Activated CD8-positive, alpha-beta T cell treated with anti-CD3 and anti-CD28 coated beads for 36 hours (primary cell): ENCODE measurements around the gene PTMS. TPM values are rescaled to one million over a fixed set of nuclear protein-coding genes. Genes with fewer than 3 reads are reported as not detected.

Source experiments
- ATAC-seq: fragments of 200-7000 bp; cut with Tn5 transposase; one replicate; pipeline ENCODE4 v1.10.0; 2021; ENCODE audit warnings: mild to moderate bottlenecking, moderate library complexity
- CTCF ChIA-PET: fragments of 350-600 bp; sonication (Branson Sonifier 250); formaldehyde crosslinking; loops from one replicate; lab custom pipeline; 2021; ENCODE audit warnings: antibody characterized with exemption; lab: Charles Lee
- POLR2A ChIA-PET: fragments of 350-600 bp; sonication (Branson Sonifier 250); formaldehyde crosslinking; loops from one replicate; lab custom pipeline; 2021; ENCODE audit warnings: antibody characterized with exemption; lab: Charles Lee
- DNase-seq: peaks from one replicate; pipeline ENCODE4 v3.0.0-alpha.2; 2020
- H3K27ac Mint-ChIP-seq: one replicate; pipeline ENCODE4 v1.8.0; 2021; ENCODE audit warnings: mild to moderate bottlenecking, mixed read lengths
- H3K27me3 Mint-ChIP-seq: one replicate; pipeline ENCODE4 v1.8.0; 2021; ENCODE audit warnings: mixed read lengths
- H3K36me3 Mint-ChIP-seq: one replicate; pipeline ENCODE4 v1.8.0; 2021; ENCODE audit warnings: low read depth, mixed read lengths
- H3K4me1 Mint-ChIP-seq: one replicate; pipeline ENCODE4 v1.8.0; 2021; ENCODE audit warnings: low read depth, mixed read lengths
- H3K4me3 Mint-ChIP-seq: one replicate; pipeline ENCODE4 v1.8.0; 2021; ENCODE audit warnings: mild to moderate bottlenecking, moderate library complexity, mixed read lengths
- H3K9me3 Mint-ChIP-seq: one replicate; pipeline ENCODE4 v1.8.0; 2021; ENCODE audit warnings: mixed read lengths
- CTCF ChIP-seq: fragments of 200-600 bp; IDR thresholded peaks from one replicate; pipeline ENCODE4 v1.8.0; 2022; ENCODE audit warnings: antibody characterized with exemption, mild to moderate bottlenecking
- intact Hi-C: fragments of 100-400 bp; cut with micrococcal nuclease; formaldehyde crosslinking; loops from one replicate; pipeline ENCODE4 v1.10.0; 2022
- total RNA-seq, 2 experiments: library from RNA; stranded (reverse); gene quantifications; one replicate each; pipeline ENCODE4 v1.2.3, GENCODE V29; 2021

PTMS gene
- total RNA-seq, 2 experiments from 2014 or later, result 78.6 TPM

GRCh38 chr12:6792522-6793201, 26.5 kb downstream of the PTMS start:
- H3K4me1 Mint-ChIP-seq, result peaks cover 49% of the 10 kb centered on the region
- ATAC-seq (peak; percentile 81), DNase-seq (peak; percentile 62)
- no peaks in the 10 kb centered on the region for H3K9me3 Mint-ChIP-seq
- TF ChIP-seq CTCF, result no peak
- peaks cover 3% of the 10 kb centered on the region for H3K36me3 Mint-ChIP-seq
- H3K4me3 Mint-ChIP-seq, result peak overlapping the region; percentile 33
- ChIA-PET CTCF (interaction anchor here (0.6 to 3.2 kb wide), 17 partner anchors 11 to 69 kb away, joined by 3 to 17 read pairs (median 4); partner anchors contain the start of genes COPS7A, GPR162, LAG3 and MLF2), POLR2A (interaction anchor here (0.6 to 1.8 kb wide), 5 partner anchors 12 to 42 kb away, joined by 3 to 7 read pairs (median 4); partner anchors contain the start of gene MLF2)
- H3K27ac Mint-ChIP-seq, result peak overlapping the region; percentile 14
- intact Hi-C loops, result no loop called here
- peaks cover 14% of the 10 kb centered on the region for H3K27me3 Mint-ChIP-seq

- Mint-ChIP-seq H3K36me3 (peaks cover 1% of the 10 kb centered on the region), H3K4me1 (peaks cover 29% of the 10 kb centered on the region), H3K27me3 (peaks cover 12% of the 10 kb centered on the region), H3K27ac (no peak overlapping the region), H3K4me3 (no peak overlapping the region), H3K9me3 (no peaks in the 10 kb centered on the region)
- POLR2A ChIA-PET, result interaction anchor here (1.0 to 1.6 kb wide), 3 partner anchors 10 to 149 kb away, joined by 3 read pairs; partner anchors contain the start of genes C12orf57 and RNU7-1
- no peak for ATAC-seq
- no peak for TF ChIP-seq CTCF
- no peak for DNase-seq
- intact Hi-C loops, result no loop called here
- CTCF ChIA-PET, result interaction anchor here (0.7 to 1.4 kb wide), 4 partner anchors 12 to 41 kb away, joined by 3 to 5 read pairs (median 3); no protein-coding TSS in a partner anchor
Measured at GRCh38 chr12:6795088-6795487, 28.9 kb downstream of the PTMS start.

GRCh38 chr12:6796576-6796975, 30.4 kb downstream of the PTMS start:
- Mint-ChIP-seq H3K36me3 (peaks cover 1% of the 10 kb centered on the region), H3K9me3 (no peaks in the 10 kb centered on the region), H3K4me1 (peaks cover 20% of the 10 kb centered on the region), H3K27ac (no peak overlapping the region), H3K27me3 (peaks cover 12% of the 10 kb centered on the region), H3K4me3 (no peak overlapping the region)
- no peak for ATAC-seq
- POLR2A ChIA-PET, result interaction anchor here (1.2 kb wide), 1 partner anchor 23 kb away, joined by 3 read pairs; no protein-coding TSS in a partner anchor
- DNase-seq, result no peak
- intact Hi-C loops, result no loop called here
- TF ChIP-seq CTCF, result no peak
- CTCF ChIA-PET, result interaction anchor here (0.7 to 1.4 kb wide), 5 partner anchors 10 to 115 kb away, joined by 3 to 5 read pairs (median 3); no protein-coding TSS in a partner anchor

- H3K4me3 Mint-ChIP-seq, result no peak overlapping the region
- no peak overlapping the region for H3K27ac Mint-ChIP-seq
- POLR2A ChIA-PET, result interaction anchor here (0.5 kb wide), 1 partner anchor 31 kb away, joined by 3 read pairs; no protein-coding TSS in a partner anchor
- H3K9me3 Mint-ChIP-seq, result peaks cover under 1% of the 10 kb centered on the region
- ATAC-seq (no peak), DNase-seq (no peak)
- CTCF ChIA-PET, result no interaction called here
- H3K36me3 Mint-ChIP-seq, result peaks cover 1% of the 10 kb centered on the region
- no peak for TF ChIP-seq CTCF
- intact Hi-C loops, result no loop called here
- H3K4me1 Mint-ChIP-seq, result no peaks in the 10 kb centered on the region
- peaks cover 13% of the 10 kb centered on the region for H3K27me3 Mint-ChIP-seq
Measured at GRCh38 chr12:6799147-6799546, 33.0 kb downstream of the PTMS start.

- Mint-ChIP-seq H3K4me3 (no peak overlapping the region), H3K27me3 (peaks cover 4% of the 10 kb centered on the region), H3K27ac (no peak overlapping the region), H3K4me1 (peaks cover 7% of the 10 kb centered on the region), H3K9me3 (peaks cover 2% of the 10 kb centered on the region), H3K36me3 (peaks cover 2% of the 10 kb centered on the region)
- no peak for TF ChIP-seq CTCF
- ATAC-seq (no peak), DNase-seq (no peak)
- intact Hi-C loops, result no loop called here
- CTCF ChIA-PET, result interaction anchor here (2.5 kb wide), 1 partner anchor 18 kb away, joined by 9 read pairs; no protein-coding TSS in a partner anchor
- POLR2A ChIA-PET, result no interaction called here
Measured at GRCh38 chr12:6807170-6807569, 41.0 kb downstream of the PTMS start.
